ENCODE measurements around the gene SANBR. TPM values are rescaled to one million over a fixed set of nuclear protein-coding genes. Genes with fewer than 3 reads are reported as not detected.
A peak's percentile ranks its signal among the peaks of the same experiment; 100 is the strongest.

SANBR gene
- total and polyA plus RNA-seq, 2 of the 13 experiments (the other 11 are each of a cell fraction or from before 2014, with no cell fraction given) = 9.8 to 20.9 TPM

DNA sequence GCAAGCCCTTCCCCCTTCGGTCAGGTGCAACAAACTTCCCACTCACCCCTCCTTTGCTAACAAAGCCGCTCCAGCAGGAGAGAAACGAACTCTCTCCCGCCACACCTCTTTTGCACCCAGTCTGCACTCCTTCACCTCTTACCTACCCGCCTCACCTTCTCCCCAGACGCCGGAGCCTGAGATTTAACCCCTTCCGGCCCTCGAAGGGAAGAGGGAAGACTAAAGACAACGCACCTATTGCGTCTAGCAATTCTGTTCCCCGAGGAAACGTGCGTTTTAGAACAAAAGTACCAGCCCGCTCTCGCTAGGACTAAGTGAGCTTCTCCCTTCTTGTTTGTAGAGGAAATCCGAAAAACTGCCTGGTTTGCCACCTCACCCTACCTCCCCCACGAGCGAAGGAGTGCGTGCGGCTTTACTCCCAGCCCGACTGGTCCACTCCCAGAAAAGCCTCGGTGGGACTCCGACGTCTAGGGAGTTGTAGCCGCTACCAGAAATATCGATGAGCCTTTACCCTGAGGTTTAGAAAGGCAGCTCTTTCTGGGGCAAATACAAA lies 48.6 kb upstream of the SANBR start (continued):
- TF ChIP-seq, protein P1, sequence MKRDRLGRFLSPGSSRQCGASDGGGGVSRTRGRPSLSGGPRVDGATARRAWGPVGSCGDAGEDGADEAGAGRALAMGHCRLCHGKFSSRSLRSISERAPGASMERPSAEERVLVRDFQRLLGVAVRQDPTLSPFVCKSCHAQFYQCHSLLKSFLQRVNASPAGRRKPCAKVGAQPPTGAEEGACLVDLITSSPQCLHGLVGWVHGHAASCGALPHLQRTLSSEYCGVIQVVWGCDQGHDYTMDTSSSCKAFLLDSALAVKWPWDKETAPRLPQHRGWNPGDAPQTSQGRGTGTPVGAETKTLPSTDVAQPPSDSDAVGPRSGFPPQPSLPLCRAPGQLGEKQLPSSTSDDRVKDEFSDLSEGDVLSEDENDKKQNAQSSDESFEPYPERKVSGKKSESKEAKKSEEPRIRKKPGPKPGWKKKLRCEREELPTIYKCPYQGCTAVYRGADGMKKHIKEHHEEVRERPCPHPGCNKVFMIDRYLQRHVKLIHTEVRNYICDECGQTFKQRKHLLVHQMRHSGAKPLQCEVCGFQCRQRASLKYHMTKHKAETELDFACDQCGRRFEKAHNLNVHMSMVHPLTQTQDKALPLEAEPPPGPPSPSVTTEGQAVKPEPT (CRISPR knock-in tag; IDR thresholded peaks at IDR 0.05; ENCODE audit: low read depth) = 0 out of 2 replicates have a peak, but pooled peaks have one; percentile 70
- TF ChIP-seq ZNF564 (CRISPR knock-in tag; IDR thresholded peaks at IDR 0.05) = no peak; the same call in 1 of the 2 replicates
- TF ChIP-seq ZNF446 (CRISPR knock-in tag; IDR thresholded peaks at IDR 0.05) = no peak; the same call in 1 of the 2 replicates
- TF ChIP-seq GZF1 (CRISPR knock-in tag; IDR thresholded peaks at IDR 0.05) = no peak
- TF ChIP-seq MBD4 (IDR thresholded peaks at IDR 0.05; ENCODE audit: borderline replicate concordance, low read length) = peak; percentile 87; the same call in 1 of the 2 replicates
- peak; percentile 96 for TF ChIP-seq KMT2A (CRISPR knock-in tag; IDR thresholded peaks at IDR 0.05)
- TF ChIP-seq, protein P2, sequence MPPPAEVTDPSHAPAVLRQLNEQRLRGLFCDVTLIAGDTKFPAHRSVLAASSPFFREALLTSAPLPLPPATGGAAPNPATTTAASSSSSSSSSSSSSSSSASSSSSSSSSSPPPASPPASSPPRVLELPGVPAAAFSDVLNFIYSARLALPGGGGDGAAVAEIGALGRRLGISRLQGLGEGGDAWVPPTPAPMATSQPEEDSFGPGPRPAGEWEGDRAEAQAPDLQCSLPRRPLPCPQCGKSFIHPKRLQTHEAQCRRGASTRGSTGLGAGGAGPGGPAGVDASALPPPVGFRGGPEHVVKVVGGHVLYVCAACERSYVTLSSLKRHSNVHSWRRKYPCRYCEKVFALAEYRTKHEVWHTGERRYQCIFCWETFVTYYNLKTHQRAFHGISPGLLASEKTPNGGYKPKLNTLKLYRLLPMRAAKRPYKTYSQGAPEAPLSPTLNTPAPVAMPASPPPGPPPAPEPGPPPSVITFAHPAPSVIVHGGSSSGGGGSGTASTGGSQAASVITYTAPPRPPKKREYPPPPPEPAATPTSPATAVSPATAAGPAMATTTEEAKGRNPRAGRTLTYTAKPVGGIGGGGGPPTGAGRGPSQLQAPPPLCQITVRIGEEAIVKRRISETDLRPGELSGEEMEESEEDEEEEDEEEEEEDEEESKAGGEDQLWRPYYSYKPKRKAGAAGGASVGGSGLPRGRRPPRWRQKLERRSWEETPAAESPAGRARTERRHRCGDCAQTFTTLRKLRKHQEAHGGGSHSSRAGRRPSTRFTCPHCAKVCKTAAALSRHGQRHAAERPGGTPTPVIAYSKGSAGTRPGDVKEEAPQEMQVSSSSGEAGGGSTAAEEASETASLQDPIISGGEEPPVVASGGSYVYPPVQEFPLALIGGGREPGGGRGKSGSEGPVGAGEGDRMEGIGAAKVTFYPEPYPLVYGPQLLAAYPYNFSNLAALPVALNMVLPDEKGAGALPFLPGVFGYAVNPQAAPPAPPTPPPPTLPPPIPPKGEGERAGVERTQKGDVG (CRISPR knock-in tag; IDR thresholded peaks at IDR 0.05; ENCODE audit: borderline replicate concordance) = no peak
- TF ChIP-seq ZNF777 (CRISPR knock-in tag; IDR thresholded peaks at IDR 0.05) = peak; percentile 41
- TF ChIP-seq, protein P3, sequence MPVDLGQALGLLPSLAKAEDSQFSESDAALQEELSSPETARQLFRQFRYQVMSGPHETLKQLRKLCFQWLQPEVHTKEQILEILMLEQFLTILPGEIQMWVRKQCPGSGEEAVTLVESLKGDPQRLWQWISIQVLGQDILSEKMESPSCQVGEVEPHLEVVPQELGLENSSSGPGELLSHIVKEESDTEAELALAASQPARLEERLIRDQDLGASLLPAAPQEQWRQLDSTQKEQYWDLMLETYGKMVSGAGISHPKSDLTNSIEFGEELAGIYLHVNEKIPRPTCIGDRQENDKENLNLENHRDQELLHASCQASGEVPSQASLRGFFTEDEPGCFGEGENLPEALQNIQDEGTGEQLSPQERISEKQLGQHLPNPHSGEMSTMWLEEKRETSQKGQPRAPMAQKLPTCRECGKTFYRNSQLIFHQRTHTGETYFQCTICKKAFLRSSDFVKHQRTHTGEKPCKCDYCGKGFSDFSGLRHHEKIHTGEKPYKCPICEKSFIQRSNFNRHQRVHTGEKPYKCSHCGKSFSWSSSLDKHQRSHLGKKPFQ (CRISPR knock-in tag; IDR thresholded peaks at IDR 0.05; ENCODE audit: insufficient replicate concordance) = no peak
- TF ChIP-seq, protein P4, sequence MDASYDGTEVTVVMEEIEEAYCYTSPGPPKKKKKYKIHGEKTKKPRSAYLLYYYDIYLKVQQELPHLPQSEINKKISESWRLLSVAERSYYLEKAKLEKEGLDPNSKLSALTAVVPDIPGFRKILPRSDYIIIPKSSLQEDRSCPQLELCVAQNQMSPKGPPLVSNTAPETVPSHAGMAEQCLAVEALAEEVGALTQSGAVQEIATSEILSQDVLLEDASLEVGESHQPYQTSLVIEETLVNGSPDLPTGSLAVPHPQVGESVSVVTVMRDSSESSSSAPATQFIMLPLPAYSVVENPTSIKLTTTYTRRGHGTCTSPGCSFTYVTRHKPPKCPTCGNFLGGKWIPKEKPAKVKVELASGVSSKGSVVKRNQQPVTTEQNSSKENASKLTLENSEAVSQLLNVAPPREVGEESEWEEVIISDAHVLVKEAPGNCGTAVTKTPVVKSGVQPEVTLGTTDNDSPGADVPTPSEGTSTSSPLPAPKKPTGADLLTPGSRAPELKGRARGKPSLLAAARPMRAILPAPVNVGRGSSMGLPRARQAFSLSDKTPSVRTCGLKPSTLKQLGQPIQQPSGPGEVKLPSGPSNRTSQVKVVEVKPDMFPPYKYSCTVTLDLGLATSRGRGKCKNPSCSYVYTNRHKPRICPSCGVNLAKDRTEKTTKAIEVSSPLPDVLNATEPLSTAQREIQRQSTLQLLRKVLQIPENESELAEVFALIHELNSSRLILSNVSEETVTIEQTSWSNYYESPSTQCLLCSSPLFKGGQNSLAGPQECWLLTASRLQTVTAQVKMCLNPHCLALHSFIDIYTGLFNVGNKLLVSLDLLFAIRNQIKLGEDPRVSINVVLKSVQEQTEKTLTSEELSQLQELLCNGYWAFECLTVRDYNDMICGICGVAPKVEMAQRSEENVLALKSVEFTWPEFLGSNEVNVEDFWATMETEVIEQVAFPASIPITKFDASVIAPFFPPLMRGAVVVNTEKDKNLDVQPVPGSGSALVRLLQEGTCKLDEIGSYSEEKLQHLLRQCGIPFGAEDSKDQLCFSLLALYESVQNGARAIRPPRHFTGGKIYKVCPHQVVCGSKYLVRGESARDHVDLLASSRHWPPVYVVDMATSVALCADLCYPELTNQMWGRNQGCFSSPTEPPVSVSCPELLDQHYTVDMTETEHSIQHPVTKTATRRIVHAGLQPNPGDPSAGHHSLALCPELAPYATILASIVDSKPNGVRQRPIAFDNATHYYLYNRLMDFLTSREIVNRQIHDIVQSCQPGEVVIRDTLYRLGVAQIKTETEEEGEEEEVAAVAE (CRISPR knock-in tag; IDR thresholded peaks at IDR 0.05; ENCODE audit: borderline replicate concordance) = no peak; the same call in 1 of the 2 replicates
- TF ChIP-seq ZNF577 (CRISPR knock-in tag; IDR thresholded peaks at IDR 0.05; ENCODE audit: borderline replicate concordance, low read depth) = no peak
- no peak for TF ChIP-seq ZNF367 (CRISPR knock-in tag; IDR thresholded peaks at IDR 0.05; ENCODE audit: borderline replicate concordance)
- no peak; the same call in 1 of the 2 replicates for TF ChIP-seq RFX3 (CRISPR knock-in tag; IDR thresholded peaks at IDR 0.05)
- TF ChIP-seq MAF1 (CRISPR knock-in tag; IDR thresholded peaks at IDR 0.05; ENCODE audit: borderline replicate concordance) = no peak; the same call in 1 of the 2 replicates
- peak; percentile 69; the same call in 1 of the 2 replicates for TF ChIP-seq TAF1 (CRISPR knock-in tag; IDR thresholded peaks at IDR 0.05)
- no peak for TF ChIP-seq NCOA5 (CRISPR knock-in tag; IDR thresholded peaks at IDR 0.05)
